Glutamatergic neuron (in vitro differentiated cells): ENCODE data around the gene RIN1. TPM values are rescaled to one million over a fixed set of nuclear protein-coding genes. Genes with fewer than 3 reads are reported as not detected.
A peak's percentile ranks its signal among the peaks of the same experiment; 100 is the strongest.

Source experiments
- DNase-seq: peaks from one replicate; pipeline ENCODE4 v3.0.0; 2022
- H3K27ac Mint-ChIP-seq: one replicate; pipeline ENCODE4 v1.8.0; 2020; ENCODE audit warnings: mild to moderate bottlenecking, mixed read lengths, inconsistent platforms; ENCODE audit not compliant: unreplicated experiment
- H3K27me3 Mint-ChIP-seq: one replicate; pipeline ENCODE4 v1.8.0; 2020; ENCODE audit warnings: mild to moderate bottlenecking, moderate library complexity, mixed read lengths, inconsistent platforms; ENCODE audit not compliant: unreplicated experiment
- H3K36me3 Mint-ChIP-seq: one replicate; pipeline ENCODE4 v1.8.0; 2020; ENCODE audit warnings: mild to moderate bottlenecking, mixed read lengths, inconsistent platforms; ENCODE audit not compliant: unreplicated experiment
- H3K4me1 Mint-ChIP-seq: one replicate; pipeline ENCODE4 v1.8.0; 2020; ENCODE audit warnings: mild to moderate bottlenecking, low read depth, mixed read lengths, inconsistent platforms; ENCODE audit not compliant: unreplicated experiment
- H3K4me3 Mint-ChIP-seq: one replicate; pipeline ENCODE4 v1.8.0; 2020; ENCODE audit warnings: mild to moderate bottlenecking, mixed read lengths, inconsistent platforms; ENCODE audit not compliant: unreplicated experiment
- H3K9me3 Mint-ChIP-seq: one replicate; pipeline ENCODE4 v1.8.0; 2020; ENCODE audit warnings: mild to moderate bottlenecking, moderate library complexity, mixed read lengths, inconsistent platforms; ENCODE audit not compliant: unreplicated experiment
- CTCF ChIP-seq: fragments of 200-600 bp; sonication (generic); IDR thresholded peaks from one replicate; pipeline ENCODE4 v1.5.0; 2021; ENCODE audit not compliant: partially characterized antibody, unreplicated experiment
- total RNA-seq: library from RNA; stranded (reverse); fragmentation: NEBNext Ultra II Directional; extraction: Animal tissue kit (Norgen Biotek cat#: 25700); gene quantifications from one replicate; pipeline ENCODE4 v1.2.1, GENCODE V29; 2021; ENCODE audit not compliant: unreplicated experiment

Gene RIN1
- total RNA-seq, 1 donor from 2014 or later, result 1.9 TPM

- Mint-ChIP-seq H3K9me3 (peaks cover 21% of the 10 kb centered on the region), H3K4me3 (peak within 1 kb of the TSS; percentile 96), H3K4me1 (peaks cover 34% of the 10 kb centered on the region), H3K27ac (peak within 1 kb of the TSS; percentile 98), H3K27me3 (peaks cover 29% of the 10 kb centered on the region), H3K36me3 (no peaks in the 10 kb centered on the region)
- DNase-seq, result peak; percentile 99
- no peak for TF ChIP-seq CTCF
These were observed 47.3 kb downstream of the RIN1 start, which contains the start of gene YIF1A for GRCh38 chr11:66288671-66289547. TSS of gene YIF1A (minus strand) at chr11:66289143. CDS start at chr11:66288985, 158 bp downstream.

- DNase-seq, result no peak
- Mint-ChIP-seq H3K4me1 (peaks cover 33% of the 10 kb centered on the region), H3K4me3 (peak overlapping the region; percentile 96), H3K9me3 (peaks cover 18% of the 10 kb centered on the region), H3K27ac (peak overlapping the region; percentile 98), H3K36me3 (no peaks in the 10 kb centered on the region), H3K27me3 (peaks cover 29% of the 10 kb centered on the region)
- TF ChIP-seq CTCF, result no peak
These were observed 48.2 kb downstream of the RIN1 start for GRCh38 chr11:66287889-66288670.

GRCh38 chr11:66287211-66287888 lies 48.9 kb downstream of the RIN1 start:
- DNase-seq, result no peak
- Mint-ChIP-seq H3K9me3 (peaks cover 16% of the 10 kb centered on the region), H3K27ac (peak overlapping the region; percentile 82), H3K4me3 (peak overlapping the region; percentile 81), H3K36me3 (no peaks in the 10 kb centered on the region), H3K4me1 (peaks cover 31% of the 10 kb centered on the region), H3K27me3 (peaks cover 25% of the 10 kb centered on the region)
- no peak for TF ChIP-seq CTCF

- TF ChIP-seq CTCF, result no peak
- Mint-ChIP-seq H3K9me3 (peaks cover 16% of the 10 kb centered on the region), H3K4me1 (peaks cover 35% of the 10 kb centered on the region), H3K4me3 (peak overlapping the region; percentile 46), H3K36me3 (no peaks in the 10 kb centered on the region), H3K27me3 (peaks cover 25% of the 10 kb centered on the region), H3K27ac (no peak overlapping the region)
- no peak for DNase-seq
These were observed 49.5 kb downstream of the RIN1 start for GRCh38 chr11:66286699-66287098.
